Articular chondrocyte of knee joint (primary cell): Measurements from ENCODE around the gene NEXN. TPM values are rescaled to one million over a fixed set of nuclear protein-coding genes. Genes with fewer than 3 reads are reported as not detected.

Experiments
- total RNA-seq: library from RNA; depleted of rRNA; stranded (reverse); fragments of >200 nt; gene quantifications from 2 replicates; pipeline ENCODE4 v1.2.3, GENCODE V29; 2012

The NEXN gene
- 10.4 and 18.9 TPM in 2 replicates for total RNA-seq

DNA sequence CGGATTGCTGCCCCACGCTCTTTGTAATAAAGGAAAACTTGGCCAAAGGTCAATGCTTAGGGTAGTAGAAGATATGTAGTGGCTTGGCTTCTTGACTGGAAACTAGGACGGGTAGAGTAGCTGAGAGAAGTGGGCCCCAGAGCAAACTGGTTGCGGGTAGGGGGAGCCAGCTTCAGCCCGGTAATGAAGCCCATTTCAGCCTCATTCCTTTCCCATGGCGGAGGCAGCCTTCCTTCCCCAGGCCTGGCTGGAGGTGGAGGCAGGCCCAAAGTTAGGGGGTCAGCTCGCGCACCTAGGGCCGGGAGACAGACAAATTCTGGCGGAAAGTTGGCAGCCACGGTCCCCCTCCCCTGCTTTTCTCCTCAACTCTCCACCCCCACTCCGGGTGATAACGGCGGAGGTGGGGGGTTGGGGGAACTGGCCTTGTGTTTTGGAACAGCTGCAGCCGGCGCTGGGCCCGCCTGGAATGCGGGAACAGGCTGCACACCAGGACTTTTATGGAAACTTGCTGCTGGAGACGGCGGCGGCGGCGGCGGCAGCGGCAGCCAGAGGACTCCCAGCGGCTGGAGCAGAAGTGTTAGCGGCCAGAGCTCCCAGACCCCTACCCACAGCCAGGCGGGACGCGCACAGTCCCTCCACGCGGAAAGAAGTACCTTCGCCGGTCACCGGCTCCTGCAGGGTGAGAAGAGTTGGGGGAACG is at the start of gene NEXN:
TSS of gene NEXN (plus strand) at position 544 of the 700 bp plus-strand sequence. CDS start 27,483 bp downstream, outside the sequence.

DNA sequence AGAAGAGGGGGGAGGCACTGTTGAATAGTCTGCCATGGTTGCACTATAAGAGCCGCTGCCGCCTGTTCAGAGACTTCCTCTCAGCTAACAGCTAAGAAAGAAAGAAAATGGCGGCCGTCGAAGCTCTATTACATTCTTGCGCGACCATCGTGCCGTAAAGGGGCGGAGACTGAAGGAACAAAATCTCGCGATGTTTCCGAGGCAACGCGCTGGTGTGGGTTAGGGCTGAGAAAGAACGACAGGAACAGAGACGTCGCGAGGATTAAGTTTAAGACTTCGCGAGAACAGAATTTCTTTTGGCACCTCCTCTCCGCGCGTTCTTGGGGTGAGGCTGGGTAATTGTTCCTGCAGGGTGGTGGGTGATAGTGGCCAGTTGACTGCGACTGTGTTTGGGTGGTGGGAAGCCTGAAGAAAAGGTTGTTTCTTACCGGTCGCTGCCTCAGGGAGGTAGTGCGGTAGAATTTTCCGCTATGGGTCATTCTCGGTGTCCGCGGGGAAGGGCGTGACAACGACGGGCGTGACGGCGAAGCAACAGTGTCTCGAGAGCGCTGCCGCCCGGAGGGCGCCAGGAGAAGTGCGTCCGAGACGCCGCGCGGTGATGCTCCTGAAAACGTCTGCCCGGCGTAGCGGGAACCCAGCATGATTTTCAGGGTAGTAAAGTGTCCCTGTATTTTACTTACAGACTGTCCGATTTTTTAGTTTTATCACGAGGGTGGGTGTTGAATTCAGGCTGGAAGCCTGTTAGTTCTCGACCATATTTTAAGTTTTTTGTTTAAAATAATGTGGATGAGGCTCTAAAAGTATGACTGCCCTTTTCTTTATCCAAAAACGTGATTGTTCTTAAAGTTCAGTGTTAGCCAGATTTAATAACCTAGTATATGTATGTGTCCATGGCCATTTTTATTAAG is 90.8 kb downstream of the NEXN start, which contains the start of gene FUBP1:
TSS of gene FUBP1 (minus strand) at position 104 of the 908 bp plus-strand sequence. CDS start at position 36, 68 bp downstream.

Other genes starting within 250 kb of the NEXN start
- gene ZZZ3, start 206.0 kb upstream of the NEXN start, total RNA-seq = 73.0 and 86.5 TPM in 2 replicates
- 105 and 122 TPM in 2 replicates for gene USP33, start 128.8 kb upstream of the NEXN start, total RNA-seq
- gene MIGA1, start 109.0 kb upstream of the NEXN start, total RNA-seq = 21.2 and 27.6 TPM in 2 replicates
- 107 and 115 TPM in 2 replicates for gene FUBP1, start 90.4 kb downstream of the NEXN start, total RNA-seq
- gene DNAJB4, start 116.3 kb downstream of the NEXN start, total RNA-seq = 69.1 and 94.3 TPM in 2 replicates
- 0.13 and 0.22 TPM in 2 replicates for gene GIPC2, start 157.3 kb downstream of the NEXN start, total RNA-seq